Activated gamma-delta T cell treated with Interleukin-2 at 50 U/mL for 16 hours (primary cell): ENCODE data around the gene NEK6.

ENCODE experiments used
- DNase-seq: peaks from one replicate; pipeline ENCODE4 v3.0.0-alpha.2; 2020

The NEK6 gene

GRCh38 chr9:124346347-124347163 is 88.8 kb downstream of the NEK6 start:
- DNase-seq, result no peak

GRCh38 chr9:124347206-124347967 is 89.6 kb downstream of the NEK6 start:
- no peak for DNase-seq

- DNase-seq, result no peak
Observed at GRCh38 chr9:124347968-124348358, 90.2 kb downstream of the NEK6 start.

DNA sequence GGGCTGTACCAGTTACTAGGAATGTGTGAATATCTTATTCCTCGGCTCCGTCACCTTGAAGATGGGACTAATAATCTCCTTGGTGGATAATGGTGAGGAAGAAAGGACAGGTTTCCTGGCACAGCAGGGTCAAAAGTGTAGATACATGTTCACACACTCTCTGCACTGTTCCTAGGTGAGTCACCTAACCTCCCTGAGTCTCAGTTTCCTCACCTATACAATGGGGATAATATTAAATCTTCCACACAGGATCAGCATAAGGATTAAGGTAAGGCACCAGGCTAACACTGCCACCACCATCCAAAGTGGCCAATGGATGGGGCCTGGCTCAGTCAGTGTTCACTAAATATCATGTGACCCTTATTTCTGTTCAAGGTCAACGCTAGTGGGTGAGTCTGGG is 90.6 kb downstream of the NEK6 start:
- no peak for DNase-seq

GRCh38 chr9:124348831-124349230 is 91.1 kb downstream of the NEK6 start:
- no peak for DNase-seq

DNA sequence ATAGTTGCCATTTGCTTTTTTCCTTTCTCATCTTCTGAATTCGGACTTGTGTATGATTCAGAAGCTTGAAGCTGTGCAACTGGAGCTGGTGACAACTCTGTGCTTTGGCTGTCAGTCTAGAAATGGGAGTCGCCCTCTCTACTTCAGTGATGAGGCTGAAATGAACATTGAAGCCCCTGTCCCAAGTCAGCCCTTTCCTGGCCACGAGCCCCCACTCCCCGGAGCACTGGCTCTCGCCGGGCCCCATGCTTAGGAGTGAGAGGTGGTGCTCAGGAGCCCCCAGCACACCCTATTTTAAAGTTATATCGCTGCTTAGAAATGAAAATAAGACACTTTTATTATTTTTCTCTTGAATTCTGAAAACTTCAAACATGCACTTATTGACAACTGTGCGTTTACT is 91.5 kb downstream of the NEK6 start:
- no peak for DNase-seq

- no peak for DNase-seq
Observed at GRCh38 chr9:124349675-124350493, 92.1 kb downstream of the NEK6 start.

GRCh38 chr9:124350494-124351263 is 92.9 kb downstream of the NEK6 start:
- DNase-seq, result no peak

DNA sequence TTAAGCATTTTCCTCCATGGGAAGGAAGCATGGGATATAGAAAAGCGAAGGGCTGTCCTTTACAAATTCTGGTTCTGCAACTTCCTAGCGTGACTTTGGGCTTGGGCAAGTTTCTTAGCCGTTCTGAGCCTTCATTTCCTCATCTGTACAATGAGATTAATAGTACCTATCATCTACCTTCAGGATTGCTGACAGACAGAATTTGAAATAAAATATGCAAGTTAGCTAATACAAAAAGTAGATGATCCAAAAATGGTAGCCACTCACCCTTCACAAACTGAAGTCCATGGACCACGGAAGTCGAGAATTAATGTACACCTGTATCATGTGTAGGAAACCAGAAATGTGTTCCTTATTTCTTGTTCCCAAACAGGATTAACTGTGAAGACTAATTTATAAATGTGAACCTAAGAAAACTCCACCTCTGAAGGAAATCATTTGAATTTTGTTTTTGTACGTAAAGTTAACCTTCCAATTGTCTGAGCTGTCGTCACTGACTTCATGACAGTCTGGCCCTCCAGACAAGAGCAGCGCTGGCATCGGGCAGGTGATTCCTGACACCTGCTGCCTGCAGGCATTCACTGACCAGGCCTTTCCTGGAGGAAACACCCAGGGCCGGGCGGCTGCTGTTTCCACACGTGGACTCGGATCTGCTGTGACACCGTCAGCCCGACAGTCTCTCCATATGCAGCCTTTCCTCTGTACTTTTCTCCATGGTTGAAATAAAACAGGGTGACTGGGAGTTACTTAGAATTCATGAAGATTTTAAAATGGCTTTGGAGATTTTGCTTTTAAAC is 94.1 kb downstream of the NEK6 start:
- DNase-seq, result no peak

DNA sequence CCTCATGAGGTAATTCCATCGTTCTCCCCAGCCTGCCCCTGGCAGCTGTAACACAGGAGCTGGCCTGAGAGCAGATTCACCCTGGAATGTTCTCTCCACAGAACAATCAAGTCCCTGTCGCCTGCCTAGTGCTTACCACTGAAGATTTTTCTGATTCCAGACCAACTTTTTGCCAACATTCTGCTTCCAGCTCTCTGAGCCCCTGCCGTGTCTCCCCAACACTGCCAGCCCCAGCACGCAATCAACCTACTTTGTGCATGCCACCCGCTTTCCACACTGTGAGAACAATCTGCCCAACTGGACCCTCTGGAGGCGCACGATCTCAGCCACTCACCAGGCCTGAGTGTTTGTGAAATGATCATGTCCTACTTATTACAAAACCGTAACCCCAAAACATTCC is 94.9 kb downstream of the NEK6 start:
- no peak for DNase-seq

- no peak for DNase-seq
Observed at GRCh38 chr9:124353166-124353768, 95.5 kb downstream of the NEK6 start.

DNA sequence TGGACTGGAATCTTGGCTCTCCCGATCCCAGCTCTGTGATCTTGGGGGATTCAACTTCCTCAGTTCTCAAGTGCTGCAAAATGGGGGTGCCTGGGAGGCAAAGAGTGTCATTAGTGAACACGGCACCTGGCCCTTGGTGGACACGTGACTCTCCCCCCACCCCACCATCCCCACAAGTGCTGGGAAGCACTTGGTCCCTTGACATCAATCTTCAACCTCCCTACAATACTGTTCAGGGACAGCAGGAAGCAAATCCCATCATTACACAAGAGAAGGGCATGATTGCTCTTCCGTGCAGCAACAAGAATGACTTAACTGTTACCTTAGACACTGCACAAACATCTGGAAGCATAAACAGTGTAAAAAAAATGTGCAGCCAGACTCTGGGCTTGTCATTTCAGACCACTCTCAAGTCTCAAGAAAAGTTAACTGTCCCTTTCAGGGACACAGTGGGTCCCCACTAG is 96.1 kb downstream of the NEK6 start:
- DNase-seq, result no peak

- DNase-seq, result no peak
Observed at GRCh38 chr9:124354346-124355038, 96.7 kb downstream of the NEK6 start.

DNA sequence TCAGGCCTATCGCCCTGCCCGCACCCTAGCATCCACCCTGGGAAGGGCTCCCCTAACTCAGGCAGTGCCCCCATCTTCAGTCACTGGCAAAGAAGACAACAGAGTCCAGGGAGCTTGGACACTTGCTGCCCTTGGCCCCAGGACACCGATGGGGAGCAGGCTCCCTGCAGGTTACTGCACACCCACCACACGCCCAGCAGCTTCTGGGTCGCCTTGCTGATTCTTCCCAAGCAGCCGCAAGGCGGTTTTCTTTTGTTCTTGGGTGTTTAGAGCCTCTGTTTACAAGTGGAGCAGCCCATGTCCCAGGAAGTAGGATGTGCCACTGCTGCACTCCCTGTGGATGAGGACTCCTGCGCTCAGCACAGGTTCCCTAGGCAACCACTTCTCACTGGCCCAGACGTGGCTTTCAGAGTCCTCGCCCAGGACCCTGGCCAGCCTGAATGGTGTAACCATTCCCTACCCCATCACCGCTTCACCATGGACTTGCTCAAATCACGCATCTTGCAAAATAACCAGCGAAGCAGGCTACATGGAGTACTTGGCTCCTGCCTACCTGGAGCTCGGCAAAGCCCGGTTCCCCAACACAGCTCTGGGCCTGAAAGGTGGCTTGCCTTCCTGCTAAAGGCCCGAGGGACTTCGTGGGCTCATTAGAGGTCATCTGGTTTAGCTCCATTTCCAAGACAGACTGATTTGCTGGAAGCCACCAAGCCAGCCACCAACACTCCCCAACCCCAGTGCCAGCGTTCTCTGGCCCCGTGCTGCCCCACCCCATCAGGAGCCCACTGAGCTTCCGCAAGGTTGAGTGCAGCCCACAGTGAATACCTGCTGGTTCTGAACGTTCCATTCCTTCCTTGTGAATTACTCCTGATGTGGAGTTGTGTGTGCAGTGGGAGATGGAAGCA is 97.5 kb downstream of the NEK6 start:
- DNase-seq, result no peak

DNA sequence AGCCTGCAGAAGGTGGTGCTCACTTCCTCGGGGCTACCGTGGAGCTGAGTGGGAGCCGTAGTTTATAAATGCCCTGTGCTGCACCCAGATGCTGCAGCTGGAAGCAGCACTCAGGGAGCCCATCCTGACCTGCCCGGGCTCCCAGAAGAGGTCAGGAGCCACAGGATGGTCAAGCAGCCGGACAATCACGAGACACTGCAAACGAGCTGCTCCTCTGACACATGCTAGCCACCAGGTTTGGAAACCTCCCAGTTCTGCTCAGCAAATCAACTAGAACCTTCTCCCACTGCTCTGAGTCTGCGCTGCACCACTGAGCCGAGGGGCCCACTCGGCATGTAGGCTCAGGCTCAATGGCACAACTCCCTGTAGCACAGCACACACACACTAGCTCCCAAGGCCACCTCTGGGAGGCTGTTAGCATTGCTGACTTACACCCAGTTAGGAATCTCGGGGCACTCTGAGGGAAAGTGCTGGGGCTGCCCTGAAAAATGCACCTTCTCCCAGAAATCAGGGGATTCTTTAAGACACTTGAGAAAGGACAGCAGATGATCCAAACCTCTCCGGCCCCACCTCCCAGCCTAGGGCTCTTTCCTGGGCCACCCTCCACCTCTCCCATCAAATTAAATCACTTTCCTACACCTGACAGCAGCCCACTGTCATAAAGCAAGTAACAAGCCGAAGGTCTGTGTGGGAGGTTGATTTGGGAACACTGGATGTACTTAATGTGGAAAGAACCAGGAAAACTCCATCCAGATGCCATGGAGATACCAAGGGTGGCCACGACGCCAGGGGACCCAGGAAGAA is 98.4 kb downstream of the NEK6 start:
- no peak for DNase-seq

DNA sequence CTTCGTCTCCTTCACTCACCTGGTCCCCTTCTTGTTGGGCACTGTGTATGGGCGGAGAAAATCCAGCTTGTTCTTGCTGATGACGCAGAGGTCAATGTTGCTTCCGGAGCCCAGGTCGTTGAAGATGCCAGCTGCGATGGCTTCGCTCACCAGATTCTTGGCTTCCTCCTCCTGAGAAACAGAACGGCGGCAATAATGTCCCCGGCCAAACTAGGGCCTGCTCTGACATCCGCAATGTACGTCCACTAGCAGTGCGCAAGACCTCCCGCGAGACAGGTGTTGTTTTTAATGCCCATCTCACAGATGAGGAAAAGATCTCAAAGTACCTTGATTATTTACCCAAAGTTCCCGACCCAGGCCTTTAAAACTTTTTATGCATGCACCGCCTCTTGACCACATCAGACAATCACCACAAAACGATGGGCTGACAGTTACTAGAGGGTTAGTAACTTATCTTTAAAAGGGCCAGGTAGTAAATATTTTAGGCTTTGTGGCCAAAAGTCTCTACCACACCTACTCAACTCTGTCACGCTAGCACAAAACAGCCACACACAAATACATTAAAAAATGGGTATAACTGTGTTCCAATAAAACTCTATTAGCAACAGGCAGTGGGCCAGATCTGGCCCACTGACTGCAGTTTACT is 99.1 kb downstream of the NEK6 start:
- DNase-seq, result no peak

DNA sequence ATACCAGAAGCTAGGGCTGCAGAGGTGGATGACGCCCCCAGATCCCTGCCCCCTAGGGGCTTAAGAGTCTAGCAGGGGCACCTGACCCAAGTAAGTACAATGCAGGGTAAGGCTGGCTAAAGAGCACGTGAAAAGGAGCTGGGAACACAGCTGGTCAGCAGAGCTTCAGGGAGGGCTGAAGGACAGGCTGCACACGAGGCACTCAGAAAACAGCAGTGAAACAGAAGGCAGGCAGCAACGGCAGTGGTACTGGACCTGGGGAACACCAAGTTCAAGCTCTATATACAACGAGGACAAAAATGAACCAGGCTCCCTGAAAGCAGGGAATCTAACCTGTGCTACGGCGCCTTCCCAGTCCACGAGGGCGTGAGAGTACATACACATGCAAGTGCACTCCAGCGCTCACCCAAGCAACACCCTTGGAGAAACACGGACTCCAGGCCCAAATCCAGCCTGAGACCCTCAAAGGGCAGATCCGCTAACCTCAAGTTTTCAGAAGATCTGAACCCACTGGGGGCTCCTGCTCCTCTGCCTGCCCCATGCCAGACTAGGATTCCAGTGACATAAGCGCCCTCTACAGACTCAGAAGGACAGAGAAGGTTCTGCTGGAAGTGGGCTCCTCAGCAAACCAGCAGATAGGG is 100.1 kb downstream of the NEK6 start:
- no peak for DNase-seq

DNA sequence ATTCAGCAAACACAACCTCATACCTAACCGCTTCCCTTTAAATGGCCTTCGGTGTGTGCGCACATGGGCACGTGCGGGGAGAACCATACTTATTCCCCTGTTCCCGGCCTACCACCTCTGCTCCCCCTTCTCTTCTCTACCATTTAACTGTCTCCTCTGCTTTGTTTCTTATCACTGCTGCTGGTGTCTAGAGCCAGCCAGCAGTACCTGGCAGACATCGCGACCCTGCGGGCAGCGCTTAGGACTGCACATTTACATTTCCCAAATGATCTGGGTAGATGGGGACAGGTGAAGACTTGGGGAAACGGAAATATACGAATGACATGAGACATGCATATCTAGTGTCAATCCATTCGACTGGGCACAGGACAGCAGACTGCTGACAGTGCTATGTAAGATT is 100.9 kb downstream of the NEK6 start:
- DNase-seq, result no peak
